GM21825 (cell line): Measurements from ENCODE around the gene SEZ6L.
A peak's percentile ranks its signal among the peaks of the same experiment; 100 is the strongest.

Experiments used
- ATAC-seq: cut with Tn5 transposase; IDR thresholded peaks from one replicate; pipeline ENCODE4 v1.9.1; 2021; ENCODE audit warnings: mild to moderate bottlenecking, moderate library complexity; ENCODE audit not compliant: unreplicated experiment

SEZ6L gene

GRCh38 chr22:26414347-26414746 lies 245.1 kb downstream of the SEZ6L start:
- ATAC-seq = no peak

GRCh38 chr22:26416256-26416655 lies 247.0 kb downstream of the SEZ6L start:
- no peak for ATAC-seq

GRCh38 chr22:26416670-26417276 lies 247.5 kb downstream of the SEZ6L start:
- ATAC-seq = no peak

- ATAC-seq = no peak
Observed at GRCh38 chr22:26417406-26417805, 248.1 kb downstream of the SEZ6L start.

GRCh38 chr22:26418620-26419019 lies 249.4 kb downstream of the SEZ6L start:
- no peak for ATAC-seq

GRCh38 chr22:26426924-26427323 lies 257.7 kb downstream of the SEZ6L start:
- no peak for ATAC-seq

- ATAC-seq = peak; percentile 58
Observed at GRCh38 chr22:26428515-26429457, 259.5 kb downstream of the SEZ6L start, which contains the start of gene ASPHD2. Gene ASPHD2 (plus strand): TSS chr22:26429260. CDS start chr22:26433616, 4,356 bp downstream.

GRCh38 chr22:26429458-26430286 lies 260.4 kb downstream of the SEZ6L start:
- ATAC-seq = peak; percentile 16

- no peak for ATAC-seq
Observed at GRCh38 chr22:26430600-26430999, 261.3 kb downstream of the SEZ6L start.

GRCh38 chr22:26431261-26431995 lies 262.2 kb downstream of the SEZ6L start:
- ATAC-seq = no peak

- no peak for ATAC-seq
Observed at GRCh38 chr22:26432619-26433311, 263.5 kb downstream of the SEZ6L start.
